Thoracic aorta (tissue), 2 donors: Measurements from ENCODE around the gene BEGAIN. TPM values are rescaled to one million over a fixed set of nuclear protein-coding genes. Genes with fewer than 3 reads are reported as not detected.

Source experiments
- ATAC-seq: fragments of 150-250 bp; one replicate; pipeline ENCODE4 v1.8.0; 2017; ENCODE audit warnings: low read depth; ENCODE audit not compliant: insufficient number of reproducible peaks, low FRiP score
- DNase-seq: peaks from one replicate; pipeline ENCODE4 v3.0.0-alpha.2; 2020; ENCODE audit warnings: low spot score
- H3K27ac ChIP-seq, 2 donors: fragments of 200-600 bp; sonication (generic); 1 replicate in 1 of 2; 2 replicates in 1 of 2; pipeline ENCODE4 v1.5.1; 2016; ENCODE audit warnings: mild to moderate bottlenecking in 2 of 2, moderate library complexity in 2 of 2
- H3K27me3 ChIP-seq: fragments of 200-600 bp; sonication (generic); replicated peaks from 2 replicates; pipeline ENCODE4 v1.6.0; 2016; ENCODE audit warnings: mild to moderate bottlenecking; ENCODE audit not compliant: insufficient read depth
- H3K36me3 ChIP-seq: fragments of 200-600 bp; sonication (generic); one replicate; pipeline ENCODE4 v1.5.1; 2016
- H3K4me1 ChIP-seq, 2 donors: fragments of 200-600 bp; sonication (generic); 1 replicate in 1 of 2; 2 replicates in 1 of 2; pipeline versions ENCODE4 v1.5.1 to v1.6.0; 2016; ENCODE audit warnings: low read depth in 2 of 2, mild to moderate bottlenecking in 1 of 2; ENCODE audit not compliant: control insufficient read depth in 1 of 2
- H3K4me3 ChIP-seq: fragments of 200-600 bp; sonication (generic); 2 replicates; pipeline ENCODE4 v1.5.1; 2016; ENCODE audit warnings: mild to moderate bottlenecking
- H3K9me3 ChIP-seq: fragments of 200-600 bp; sonication (generic); 2 replicates; pipeline ENCODE4 v1.5.1; 2016
- total RNA-seq, 2 donors: library from RNA; depleted of rRNA; stranded (reverse); fragments of >200 nt; gene quantifications; one replicate each; pipeline versions ENCODE4 v1.1.0 to v1.2.3, GENCODE V29; 2016
- TF ChIP-seq, protein P1 (sequence below): fragments of 200-600 bp; sonication (generic); IDR thresholded peaks from one replicate; pipeline ENCODE4 v1.5.1; 2019; ENCODE audit warnings: antibody characterized with exemption

The BEGAIN gene
- total RNA-seq, 2 donors from 2014 or later, result 0.27 to 0.85 TPM

DNA sequence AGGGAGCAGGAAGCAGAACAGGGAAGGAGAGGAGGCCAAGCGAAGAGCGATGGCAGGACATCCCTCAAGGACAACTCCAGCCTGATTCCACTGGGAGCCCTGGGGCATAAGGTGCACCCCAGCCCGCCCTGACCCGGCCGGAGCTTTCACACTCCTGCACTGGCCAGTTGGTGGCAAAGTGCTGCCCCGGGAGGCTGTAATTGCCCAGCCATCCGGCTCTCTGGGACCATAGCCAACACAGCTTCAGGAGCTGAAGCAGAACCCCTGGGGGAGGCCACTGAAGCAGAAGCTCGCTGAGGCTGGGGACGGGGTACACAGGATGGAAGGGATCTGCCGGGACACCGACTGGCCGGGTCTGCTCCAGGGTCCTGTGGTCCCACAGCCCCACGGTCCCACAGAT lies 41.9 kb upstream of the BEGAIN start:
- TF ChIP-seq, protein P1, sequence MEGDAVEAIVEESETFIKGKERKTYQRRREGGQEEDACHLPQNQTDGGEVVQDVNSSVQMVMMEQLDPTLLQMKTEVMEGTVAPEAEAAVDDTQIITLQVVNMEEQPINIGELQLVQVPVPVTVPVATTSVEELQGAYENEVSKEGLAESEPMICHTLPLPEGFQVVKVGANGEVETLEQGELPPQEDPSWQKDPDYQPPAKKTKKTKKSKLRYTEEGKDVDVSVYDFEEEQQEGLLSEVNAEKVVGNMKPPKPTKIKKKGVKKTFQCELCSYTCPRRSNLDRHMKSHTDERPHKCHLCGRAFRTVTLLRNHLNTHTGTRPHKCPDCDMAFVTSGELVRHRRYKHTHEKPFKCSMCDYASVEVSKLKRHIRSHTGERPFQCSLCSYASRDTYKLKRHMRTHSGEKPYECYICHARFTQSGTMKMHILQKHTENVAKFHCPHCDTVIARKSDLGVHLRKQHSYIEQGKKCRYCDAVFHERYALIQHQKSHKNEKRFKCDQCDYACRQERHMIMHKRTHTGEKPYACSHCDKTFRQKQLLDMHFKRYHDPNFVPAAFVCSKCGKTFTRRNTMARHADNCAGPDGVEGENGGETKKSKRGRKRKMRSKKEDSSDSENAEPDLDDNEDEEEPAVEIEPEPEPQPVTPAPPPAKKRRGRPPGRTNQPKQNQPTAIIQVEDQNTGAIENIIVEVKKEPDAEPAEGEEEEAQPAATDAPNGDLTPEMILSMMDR, result no peak
- H3K4me3 ChIP-seq, result no peak overlapping the region
- H3K9me3 ChIP-seq, result no peaks in the 10 kb centered on the region
- H3K27me3 ChIP-seq, result no peaks in the 10 kb centered on the region
- no peaks in the 10 kb centered on the region for H3K36me3 ChIP-seq
- ATAC-seq (no peak), DNase-seq (no peak)
- no peaks in the 10 kb centered on the region for H3K4me1 ChIP-seq
- H3K27ac ChIP-seq, result no peak overlapping the region

DNA sequence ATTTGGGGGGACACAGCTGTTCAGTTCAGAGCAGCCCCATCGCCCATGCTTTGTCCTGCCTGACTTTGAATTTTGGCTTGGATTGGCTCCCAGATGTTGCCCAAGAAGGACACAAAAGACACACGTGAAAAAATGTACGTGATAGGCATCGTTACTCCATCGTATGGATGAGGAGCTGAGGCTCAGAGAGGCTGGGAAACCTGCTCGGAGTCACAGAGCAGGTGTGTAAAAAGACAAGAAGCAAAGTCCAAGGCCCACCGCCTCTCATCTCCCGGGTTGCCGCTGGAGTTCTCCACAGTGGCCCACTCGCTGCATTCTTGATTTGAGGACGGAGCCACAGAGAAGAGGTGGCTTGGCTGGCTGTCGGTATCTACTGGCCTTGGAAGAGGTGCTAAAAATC lies 41.0 kb upstream of the BEGAIN start:
- no peak overlapping the region for H3K27ac ChIP-seq
- H3K9me3 ChIP-seq, result no peaks in the 10 kb centered on the region
- no peaks in the 10 kb centered on the region for H3K27me3 ChIP-seq
- DNase-seq (no peak), ATAC-seq (no peak)
- H3K4me3 ChIP-seq, result no peak overlapping the region
- no peaks in the 10 kb centered on the region for H3K36me3 ChIP-seq
- no peaks in the 10 kb centered on the region for H3K4me1 ChIP-seq
- TF ChIP-seq, protein P1, result no peak

DNA sequence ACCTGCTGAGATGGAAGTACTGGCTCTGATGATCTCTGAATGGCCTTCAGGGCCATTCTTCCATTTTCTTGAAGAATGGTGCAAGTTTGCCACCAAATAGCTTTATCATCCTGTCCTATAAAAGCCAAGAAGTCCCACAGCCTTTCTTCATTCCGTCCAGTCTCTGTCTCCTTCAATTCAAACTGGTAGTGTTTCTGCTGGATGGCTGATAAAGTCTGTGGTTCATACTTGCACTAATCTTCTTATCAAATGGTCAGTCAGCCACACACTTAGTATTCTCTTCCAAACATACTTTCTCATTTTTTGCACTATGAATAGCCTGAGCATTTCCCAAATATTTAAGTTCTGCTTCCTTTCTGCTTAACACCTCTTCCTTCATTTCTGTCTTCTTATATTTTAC lies 39.4 kb upstream of the BEGAIN start:
- Histone ChIP-seq H3K27me3 (no peaks in the 10 kb centered on the region), H3K4me3 (no peak overlapping the region), H3K27ac (no peak overlapping the region), H3K9me3 (no peaks in the 10 kb centered on the region), H3K4me1 (no peaks in the 10 kb centered on the region), H3K36me3 (no peaks in the 10 kb centered on the region)
- TF ChIP-seq, protein P1, result no peak
- DNase-seq (no peak), ATAC-seq (no peak)

DNA sequence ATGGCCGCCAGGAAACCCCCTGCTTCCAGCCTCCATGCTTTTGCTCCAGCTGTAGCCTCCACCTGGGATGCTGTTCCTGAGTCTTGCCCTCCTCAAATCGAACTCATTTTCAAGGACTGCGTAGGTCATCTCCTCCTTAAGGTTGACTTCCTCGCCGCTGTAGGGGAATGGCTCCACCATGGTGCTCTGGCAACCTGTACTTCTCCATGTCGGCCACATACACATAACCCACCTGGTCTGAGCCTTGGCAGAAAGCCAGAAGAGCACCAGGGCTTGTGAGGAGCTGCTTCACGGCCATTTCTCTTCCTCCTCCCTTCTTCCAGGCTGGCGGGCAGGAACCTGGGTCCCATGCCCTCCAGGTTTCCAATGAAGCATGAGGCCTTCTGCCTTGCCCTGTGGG lies 36.7 kb upstream of the BEGAIN start:
- no peaks in the 10 kb centered on the region for H3K9me3 ChIP-seq
- ATAC-seq (no peak), DNase-seq (no peak)
- TF ChIP-seq, protein P1, result no peak
- no peak overlapping the region for H3K4me3 ChIP-seq
- H3K27me3 ChIP-seq, result no peaks in the 10 kb centered on the region
- H3K4me1 ChIP-seq, result peaks cover 0 to 3% of the 10 kb centered on the region in 2 donors
- H3K27ac ChIP-seq, result no peak overlapping the region
- H3K36me3 ChIP-seq, result no peaks in the 10 kb centered on the region

DNA sequence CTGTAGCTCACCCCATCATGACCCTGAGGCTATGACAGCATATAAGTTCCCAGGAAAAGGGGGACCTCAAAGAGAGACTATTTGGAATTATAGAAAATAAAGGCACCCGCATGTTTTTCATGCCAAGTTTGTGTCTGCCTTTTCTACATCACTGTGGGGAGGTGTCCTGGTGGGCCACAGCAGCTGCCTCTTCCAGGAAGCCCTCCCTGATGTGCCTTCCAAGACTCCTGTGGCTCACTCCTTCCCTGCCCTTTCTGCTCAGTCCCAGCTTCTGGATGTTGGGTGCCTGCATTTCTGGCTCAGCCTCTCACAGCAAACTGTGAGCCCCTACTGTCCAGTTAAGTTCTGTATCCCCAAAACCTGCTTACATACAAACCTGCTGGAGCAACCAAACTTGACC lies 36.3 kb upstream of the BEGAIN start:
- ATAC-seq (no peak), DNase-seq (no peak)
- Histone ChIP-seq H3K27ac (no peak overlapping the region), H3K4me3 (no peak overlapping the region), H3K27me3 (no peaks in the 10 kb centered on the region), H3K36me3 (no peaks in the 10 kb centered on the region), H3K9me3 (no peaks in the 10 kb centered on the region), H3K4me1 (peaks cover 3 to 7% of the 10 kb centered on the region in 2 donors)
- TF ChIP-seq, protein P1, result no peak
